Measurements from ENCODE around the gene SNX14.

The SNX14 gene

DNA sequence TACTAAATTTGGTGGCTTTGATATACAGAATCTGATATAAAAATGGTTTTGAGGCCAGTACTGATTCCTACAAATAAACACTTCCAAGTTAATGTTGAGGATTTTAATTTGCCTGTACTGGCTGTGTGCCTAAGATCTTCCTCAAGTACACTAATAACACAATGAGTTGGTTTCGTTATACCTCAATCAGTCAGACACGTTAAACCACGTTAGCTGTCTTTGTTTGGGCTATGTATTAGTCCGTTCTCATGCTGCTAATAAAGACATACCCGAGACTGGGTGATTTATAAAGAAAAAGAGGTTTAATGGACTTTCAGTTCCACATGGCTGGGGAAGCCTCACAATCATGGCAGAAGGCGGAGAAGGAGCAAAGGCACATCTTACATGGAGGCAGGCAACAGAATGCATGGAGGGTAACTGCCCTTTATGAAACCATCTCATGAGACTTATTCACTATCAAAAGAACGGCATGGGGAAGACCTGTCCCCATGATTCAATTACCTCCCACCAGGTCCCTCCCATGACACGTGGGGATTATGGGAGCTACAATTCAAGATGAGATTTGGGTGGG, 97.6 kb downstream of the SNX14 start:
- no peak for DNase-seq

DNA sequence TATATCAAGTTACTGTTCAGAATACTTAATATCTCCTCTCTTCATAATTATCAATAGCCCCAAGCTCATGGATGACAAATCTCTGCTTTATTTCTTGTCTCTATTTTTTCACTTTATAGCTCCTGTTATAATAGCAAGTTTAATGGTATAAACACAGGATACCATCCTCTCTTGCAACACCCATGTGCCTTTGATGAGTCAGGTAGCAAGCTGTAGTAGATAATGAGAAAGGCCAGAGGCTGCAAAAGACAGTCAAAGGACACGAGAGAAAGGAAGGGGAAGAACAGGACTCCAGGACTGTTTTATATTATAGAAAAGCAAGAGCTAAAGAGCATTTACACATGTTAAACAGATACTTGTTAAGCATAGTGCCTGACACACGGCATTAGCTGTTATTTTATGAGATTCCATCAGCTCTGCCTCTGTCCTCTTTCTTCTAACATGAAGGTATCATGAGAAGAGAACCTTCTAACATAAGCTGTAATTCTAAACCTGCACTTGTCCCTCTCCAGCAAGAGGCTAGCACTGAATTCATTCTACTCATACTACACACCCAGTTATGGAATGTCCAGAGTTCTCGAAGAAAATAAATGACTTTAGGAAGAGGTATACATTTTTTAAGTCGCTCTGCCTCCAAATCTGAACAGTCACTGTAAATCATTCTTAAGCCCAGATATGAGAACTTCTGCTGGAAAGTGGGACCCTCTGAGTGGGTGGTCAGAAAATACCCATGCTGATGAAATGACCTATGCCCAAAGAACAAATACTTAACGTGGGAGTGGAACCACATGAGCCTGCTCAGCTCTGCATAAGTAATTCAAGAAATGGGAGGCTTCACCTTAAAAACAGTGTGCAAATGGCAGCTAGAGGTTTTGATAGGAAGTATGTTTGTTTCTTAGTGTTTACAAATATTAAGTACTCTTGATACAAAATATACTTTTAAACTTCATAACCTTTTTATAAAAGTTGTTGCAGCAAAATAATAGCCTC, 98.8 kb downstream of the SNX14 start:
- DNase-seq, result no peak

DNA sequence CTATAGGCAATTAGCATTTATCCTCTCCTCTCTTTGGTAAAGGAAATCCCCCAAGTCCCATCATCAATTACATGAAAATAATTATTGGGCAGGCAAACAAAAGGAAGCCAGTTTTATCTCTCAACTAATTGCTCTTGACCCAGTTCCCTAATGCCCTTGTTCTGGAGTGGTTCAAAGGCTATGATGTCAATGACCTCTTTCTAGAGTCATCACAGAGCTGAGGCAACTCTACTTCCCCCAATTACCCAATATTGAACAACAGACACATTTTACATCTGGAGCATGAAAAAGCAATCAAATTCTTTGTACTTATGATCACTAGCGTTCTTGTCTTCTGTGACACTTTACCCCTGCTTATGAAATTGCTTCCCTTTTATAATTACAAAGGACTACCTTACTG, 100.3 kb downstream of the SNX14 start:
- DNase-seq, result no peak

DNA sequence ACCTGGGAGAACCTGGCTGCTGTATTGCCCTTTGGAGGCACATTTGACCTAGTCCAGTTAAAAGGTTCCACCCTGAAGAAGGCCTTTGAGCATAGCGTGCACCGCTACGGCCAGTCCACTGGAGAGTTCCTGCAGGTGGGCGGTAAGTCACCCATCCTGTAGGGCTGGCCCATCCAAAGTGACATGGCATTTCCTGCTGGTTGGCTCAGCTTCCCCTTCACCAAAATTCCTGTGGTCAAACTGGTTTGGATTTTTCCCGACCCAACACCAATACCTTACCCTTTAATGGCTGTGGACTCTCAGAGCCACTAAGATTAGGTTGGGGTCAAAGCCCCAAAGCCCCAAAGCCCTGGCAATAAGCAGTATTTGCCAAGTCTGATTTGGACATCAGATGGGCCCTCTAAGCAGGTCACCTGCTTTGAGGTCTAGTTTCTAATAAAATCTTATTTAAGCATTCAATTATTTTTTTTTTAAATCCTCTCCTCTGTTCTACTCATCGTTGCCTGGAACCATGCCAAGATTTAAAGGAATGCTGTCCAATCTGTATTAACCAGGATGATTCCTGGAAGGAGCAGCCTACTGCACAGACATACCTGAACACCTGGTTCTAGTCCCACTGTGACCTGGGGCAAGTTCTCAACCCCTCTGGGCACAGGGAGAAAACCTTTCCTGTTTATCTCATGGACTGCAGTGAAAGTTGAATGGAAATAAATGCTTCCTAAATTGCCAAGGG, 103.0 kb downstream of the SNX14 start:
- DNase-seq, result no peak

DNA sequence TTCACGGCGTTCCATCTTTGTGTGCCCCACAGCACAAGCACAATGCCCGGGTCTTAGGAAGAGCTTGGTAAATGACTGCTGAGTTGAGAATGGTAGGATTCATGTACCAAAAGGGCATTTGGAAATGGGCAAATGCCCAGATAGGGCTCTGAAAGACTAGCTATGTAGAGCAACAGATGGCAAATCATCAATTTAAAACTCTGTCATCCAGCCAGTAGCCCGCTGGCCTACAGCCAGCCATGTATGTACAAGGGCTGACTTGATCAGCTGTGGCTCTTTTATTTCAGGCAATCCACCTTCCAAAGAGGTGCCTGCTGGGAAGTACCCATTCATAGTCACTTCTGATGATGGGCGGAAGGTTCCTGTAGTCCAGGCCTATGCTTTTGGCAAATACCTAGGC, 108.7 kb downstream of the SNX14 start:
- DNase-seq, result no peak

DNA sequence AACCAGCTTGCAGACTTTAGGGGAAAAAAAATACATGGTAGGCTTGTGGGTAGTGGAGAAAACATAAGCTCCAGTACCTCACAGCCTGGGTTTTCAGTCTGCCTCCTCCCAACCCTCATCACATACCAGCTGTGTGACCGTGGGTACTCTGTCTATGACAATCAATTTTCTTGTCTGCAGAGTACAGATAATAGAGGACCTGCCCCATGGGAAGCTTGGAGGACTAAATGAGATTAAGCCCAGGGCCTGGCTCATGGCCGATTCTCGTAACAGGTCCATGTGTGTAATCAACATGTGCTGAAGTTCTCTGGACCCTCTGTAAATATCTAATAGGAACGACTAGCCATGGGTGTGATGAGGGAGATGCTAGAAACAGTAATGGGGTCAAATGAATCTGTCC, 109.8 kb downstream of the SNX14 start:
- DNase-seq, result no peak

- DNase-seq, result peak; percentile 94
These were observed 110.6 kb downstream of the SNX14 start for GRCh38 chr6:85482905-85483700.

DNA sequence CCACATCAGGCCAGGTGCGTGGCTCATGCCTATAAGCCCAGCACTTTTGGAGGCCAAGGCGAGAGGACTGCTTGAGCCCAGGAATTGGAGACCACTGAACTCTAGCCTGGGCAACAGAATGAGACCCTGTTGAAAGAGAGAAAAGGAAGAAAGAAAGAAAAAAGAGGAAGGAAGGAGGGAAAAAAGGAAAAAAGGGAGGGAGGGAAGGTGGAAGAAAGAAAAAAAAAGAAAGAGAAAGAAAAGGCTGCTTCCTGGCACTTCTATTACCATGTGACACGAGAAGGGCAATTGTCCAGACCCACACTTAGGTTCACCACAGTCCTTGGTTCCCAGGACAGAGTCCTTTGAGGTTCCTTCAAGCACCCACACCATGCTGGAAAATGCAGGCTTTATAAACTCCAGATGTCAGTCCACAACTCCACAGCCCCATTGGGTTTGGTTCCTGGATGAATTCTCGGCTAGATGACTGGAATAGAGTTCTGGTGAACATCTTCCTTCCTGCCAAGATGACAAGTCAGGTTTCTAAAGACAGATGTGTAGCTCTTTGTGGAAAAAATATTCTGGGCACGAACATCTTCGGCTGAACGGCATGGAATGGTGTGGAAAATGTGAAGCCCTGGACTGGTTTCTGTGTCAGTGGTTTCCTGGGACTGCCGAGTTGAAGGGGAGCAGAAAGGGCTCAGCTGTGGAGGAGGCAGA, 111.3 kb downstream of the SNX14 start:
- no peak for DNase-seq

- no peak for DNase-seq
These were observed 114.5 kb downstream of the SNX14 start for GRCh38 chr6:85479208-85479607.

DNA sequence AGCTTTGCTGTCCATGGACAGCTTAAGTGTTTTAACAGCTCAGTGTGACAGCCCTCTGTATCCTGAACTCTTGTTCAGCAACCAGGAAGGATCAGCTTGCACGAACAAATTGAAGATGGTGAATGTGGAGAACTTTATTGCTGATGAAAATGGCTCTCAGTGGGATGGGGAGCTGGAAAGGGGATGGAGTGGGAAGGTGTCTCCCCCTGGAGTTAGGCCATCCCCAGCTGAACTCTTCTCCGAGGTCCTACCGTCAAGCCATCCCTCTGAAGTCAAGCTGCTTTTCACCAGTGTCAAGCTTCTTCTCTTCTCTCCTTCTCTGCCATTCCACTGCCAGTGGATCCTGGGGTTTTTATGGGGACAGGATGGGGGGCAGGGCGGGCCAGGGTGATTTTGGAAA, 117.1 kb downstream of the SNX14 start:
- DNase-seq, result no peak

GRCh38 chr6:85473748-85474147, 119.9 kb downstream of the SNX14 start:
- no peak for DNase-seq

DNA sequence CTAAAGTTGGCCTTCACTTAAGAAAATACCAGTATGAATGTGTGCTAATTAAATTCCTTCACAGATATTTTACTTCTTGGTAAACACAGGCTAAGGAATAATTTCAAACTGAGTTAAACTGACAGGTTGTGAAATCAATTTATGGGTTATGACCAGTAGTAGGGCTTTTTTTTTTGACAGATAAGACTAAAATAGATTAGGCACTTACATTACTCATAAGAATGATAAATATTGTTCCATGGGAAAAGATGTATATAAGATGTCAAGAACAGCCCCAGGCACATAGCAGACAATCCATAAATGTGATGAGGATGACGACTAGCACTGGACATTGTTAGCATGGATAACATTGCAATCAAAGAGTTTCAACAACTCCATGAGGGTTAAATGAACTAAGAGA, 120.9 kb downstream of the SNX14 start:
- DNase-seq, result no peak

DNA sequence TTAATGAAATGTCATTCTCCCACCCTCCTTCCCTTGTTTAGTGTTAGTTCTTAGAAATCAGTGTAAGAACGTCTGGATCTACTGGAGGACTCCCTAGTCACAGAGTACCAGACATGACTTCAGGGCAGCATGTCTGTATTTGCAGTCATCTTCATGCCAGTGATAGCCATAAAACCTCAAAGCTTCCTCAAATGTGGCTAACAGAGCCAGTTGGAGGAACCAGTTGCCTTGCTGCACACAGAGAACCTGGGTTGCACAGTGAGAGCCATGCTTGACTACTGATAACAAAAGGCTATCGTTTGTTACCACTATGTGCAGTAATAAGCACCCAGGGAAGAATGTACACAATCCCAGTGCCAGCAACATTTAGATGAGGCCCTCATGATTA, 123.6 kb downstream of the SNX14 start:
- DNase-seq, result no peak

DNA sequence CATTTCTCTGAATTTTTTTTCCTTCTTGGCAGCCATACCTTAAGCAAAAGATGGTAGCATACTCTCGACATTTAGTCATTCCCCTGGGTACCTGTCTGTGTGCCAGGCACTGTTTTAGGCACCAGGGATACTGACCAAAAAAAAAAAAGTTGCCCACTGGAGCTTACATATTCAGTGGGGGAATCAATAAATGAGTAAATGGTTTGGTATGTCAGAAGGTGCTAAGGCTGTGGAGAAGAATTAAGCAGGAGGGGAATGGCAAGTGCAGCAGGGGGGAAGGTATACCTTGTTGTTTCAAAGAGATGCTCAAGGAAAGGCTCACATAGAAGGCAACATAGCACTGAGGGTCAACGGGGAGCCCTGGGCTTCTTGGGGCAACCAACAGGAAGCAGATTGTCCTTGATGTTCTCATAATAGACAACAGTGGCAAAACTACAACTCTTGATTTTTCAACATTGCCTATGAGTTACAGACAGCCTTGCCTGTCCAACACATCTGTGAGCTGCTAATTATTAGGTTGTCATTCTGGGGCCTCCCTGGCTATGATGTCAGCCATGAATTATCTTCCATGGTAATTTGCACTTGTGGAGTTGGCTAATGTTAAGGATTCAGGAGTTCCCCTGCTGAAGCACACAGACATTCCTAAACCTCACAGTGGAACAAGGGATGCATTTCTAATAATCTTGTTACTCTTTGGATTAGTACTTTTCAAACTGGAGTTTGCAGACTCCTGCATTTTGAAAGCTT, 124.2 kb downstream of the SNX14 start:
- no peak for DNase-seq

DNA sequence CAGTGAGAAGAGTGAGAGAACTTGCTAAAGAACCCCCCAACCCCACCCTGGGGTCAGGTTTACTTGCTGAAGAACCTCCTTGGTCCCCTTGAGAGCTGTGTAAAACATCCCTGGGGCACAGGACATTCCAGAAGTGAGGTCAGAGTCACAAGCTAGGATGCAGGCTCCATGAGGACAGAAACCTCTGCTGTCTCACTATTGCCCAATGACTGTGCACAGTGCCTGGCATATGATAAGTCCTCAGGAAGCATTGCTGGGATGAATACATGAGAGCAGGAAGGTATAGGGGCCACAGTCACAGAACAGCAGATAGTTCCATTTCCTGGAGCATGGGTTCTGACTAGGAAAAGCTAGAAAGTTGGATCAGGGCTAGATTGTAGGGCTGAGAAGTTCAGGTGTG, 125.3 kb downstream of the SNX14 start:
- DNase-seq, result no peak

GRCh38 chr6:85465762-85466161, 127.9 kb downstream of the SNX14 start:
- no peak for DNase-seq

DNA sequence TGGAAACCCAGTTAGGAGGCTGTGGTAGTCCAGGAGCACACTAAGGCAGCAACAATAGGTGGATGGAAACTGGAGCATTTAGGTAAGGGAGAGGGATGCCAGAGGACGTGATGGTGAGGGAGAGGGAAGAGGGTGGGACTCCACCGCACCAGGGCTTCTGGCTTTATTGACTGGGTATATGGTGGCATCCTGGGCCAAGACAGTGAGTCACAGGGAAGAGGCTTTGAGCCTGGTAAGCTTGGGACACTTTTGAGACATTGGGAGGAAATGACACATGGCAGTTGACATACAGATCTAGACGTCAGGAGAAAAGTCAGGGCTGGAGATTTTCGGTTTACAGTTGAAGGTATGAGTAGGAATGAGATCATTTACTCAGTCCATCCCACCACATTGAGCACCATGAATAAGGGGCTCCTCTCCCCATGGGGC, 128.9 kb downstream of the SNX14 start:
- peak; percentile 62 for DNase-seq

DNA sequence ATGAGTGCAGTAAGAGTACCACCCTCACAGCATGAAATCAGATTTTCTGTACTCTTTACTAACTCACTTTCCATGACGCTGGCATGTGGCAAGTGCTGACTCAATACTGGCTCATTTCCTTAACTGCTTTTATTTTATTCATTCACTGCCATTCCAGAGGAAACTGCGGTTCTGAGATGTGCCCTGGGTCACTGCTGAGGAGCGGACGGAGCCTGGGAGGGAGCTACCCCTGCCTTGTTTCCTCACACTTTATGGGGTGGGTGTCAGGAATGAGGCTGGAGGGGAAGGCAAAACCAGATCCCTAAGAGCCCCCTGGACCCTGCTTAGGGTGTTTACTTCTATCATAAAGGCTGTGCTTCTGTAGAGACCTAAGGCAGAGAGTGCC, 129.4 kb downstream of the SNX14 start:
- peak; percentile 73 for DNase-seq

DNA sequence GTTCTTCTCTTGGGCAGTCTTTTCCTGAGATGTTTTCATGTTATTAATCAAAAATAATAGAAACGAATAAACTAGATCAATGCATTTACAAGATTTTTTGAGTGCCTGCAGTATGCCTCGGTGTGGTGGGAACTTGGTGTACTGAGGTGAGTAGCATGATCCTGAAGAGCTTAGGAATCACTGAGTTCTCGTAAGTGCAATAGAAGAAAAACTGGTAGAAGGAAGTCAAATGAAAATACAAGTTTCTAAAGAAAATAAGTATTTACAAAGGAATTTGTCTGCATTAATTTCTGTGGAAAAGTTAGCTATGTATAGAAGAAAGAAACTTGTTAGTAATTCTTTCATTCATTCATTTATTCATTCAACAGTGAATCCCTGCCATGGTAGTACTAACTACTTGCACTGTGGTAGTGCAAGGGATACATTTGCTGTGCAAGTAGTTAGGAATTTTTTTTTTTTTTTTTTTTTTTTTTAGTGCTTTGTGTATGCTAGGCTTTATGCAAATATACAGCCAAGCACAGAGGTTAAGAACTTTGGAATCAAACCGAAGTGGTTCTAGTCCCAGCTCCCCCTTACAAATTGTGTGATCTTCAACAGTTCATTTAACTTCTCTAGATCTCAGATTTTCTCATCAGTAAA, 129.9 kb downstream of the SNX14 start:
- DNase-seq, result no peak

DNA sequence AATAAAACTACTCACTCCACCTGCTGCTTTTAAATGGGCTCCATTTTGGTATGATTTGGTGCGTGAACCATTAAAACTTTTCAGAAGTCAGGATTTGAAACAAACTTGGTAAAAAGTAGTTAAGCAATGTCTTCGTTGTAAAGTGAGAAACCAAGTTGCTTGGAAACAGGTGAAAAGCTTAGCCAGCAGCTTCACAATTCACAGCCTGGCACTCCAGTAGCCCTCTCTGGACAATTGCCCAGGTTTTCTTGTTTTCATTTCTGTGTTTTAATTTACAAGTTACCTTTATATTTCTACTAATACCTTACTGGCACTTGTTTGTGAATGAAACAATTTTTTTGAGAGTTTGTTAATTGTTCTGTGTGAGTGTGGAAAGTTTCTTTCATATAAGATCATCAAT, 131.0 kb downstream of the SNX14 start:
- DNase-seq, result no peak

GRCh38 chr6:85461798-85462170, 131.9 kb downstream of the SNX14 start:
- DNase-seq, result no peak

All from stimulated activated CD8-positive, alpha-beta memory T cell treated with anti-CD3 and anti-CD28 coated beads, Interleukin-4, amount 100 ng/mL, for 48 hours (primary cell).